Testis (tissue), 3 donors: ENCODE data around the gene C6orf89. TPM values are rescaled to one million over a fixed set of nuclear protein-coding genes. Genes with fewer than 3 reads are reported as not detected.

Experiments
- DNase-seq: peaks from one replicate; pipeline ENCODE4 v3.0.0-alpha.2; 2019
- H3K27ac ChIP-seq, 2 donors: fragments of 200-600 bp; sonication (generic); one replicate each; pipeline ENCODE4 v1.5.1; 2019
- H3K27me3 ChIP-seq: fragments of 200-600 bp; sonication (generic); one replicate; pipeline ENCODE4 v1.5.1; 2019
- H3K36me3 ChIP-seq: fragments of 200-600 bp; sonication (generic); one replicate; pipeline ENCODE4 v1.5.1; 2017; ENCODE audit warnings: low read depth; ENCODE audit errors: missing control alignments
- H3K4me1 ChIP-seq: fragments of 200-600 bp; sonication (generic); one replicate; pipeline ENCODE4 v1.5.1; 2019
- H3K4me3 ChIP-seq, 2 donors: fragments of 200-600 bp; sonication (generic); one replicate each; pipeline ENCODE4 v1.5.1; 2017 to 2019
- H3K9me3 ChIP-seq: fragments of 200-600 bp; sonication (generic); one replicate; pipeline ENCODE4 v1.5.1; 2017
- POLR2A ChIP-seq: fragments of 450-650 bp; IDR thresholded peaks from one replicate; pipeline ENCODE4 v1.6.1; 2017; ENCODE audit warnings: antibody characterized with exemption, mild to moderate bottlenecking, moderate library complexity
- WGBS, 2 donors: methylation state at CpG; one replicate each; pipeline ENCODE4 v1.1.5; 2018; 5-methylcytosine and 5-hydroxymethylcytosine counted together
- intact Hi-C: fragments of 100-400 bp; cut with DNase I; formaldehyde crosslinking; loops from one replicate; pipeline ENCODE4 v1.15.1; 2023; ENCODE audit warnings: low total_unique reads
- polyA plus RNA-seq: library from polyadenylated mRNA; stranded (reverse); fragments of 350-450 nt; fragmentation: Illumina TruSeq; extraction: RNeasy Lipid Tissue Mini Kit (QIAGEN cat#74804); gene quantifications from one replicate; pipeline ENCODE4 v1.2.3, GENCODE V29; 2014; ENCODE audit warnings: low read depth, low replicate concordance; ENCODE audit not compliant: insufficient read depth
- total RNA-seq, 2 donors: library from RNA; depleted of rRNA; stranded (reverse); fragments of >200 nt; gene quantifications; one replicate each; pipeline ENCODE4 v1.2.3, GENCODE V29; 2016
- TF ChIP-seq, protein P1 (sequence below), 3 experiments: fragments of 450-650 bp in 2 of 3; fragments of 200-600 bp in 1 of 3; sonication (generic) in 1 of 3; IDR thresholded peaks; one replicate each; pipeline ENCODE4 v1.5.1; 2016 to 2019; ENCODE audit warnings: antibody characterized with exemption in 3 of 3, mild to moderate bottlenecking in 2 of 3, moderate library complexity in 1 of 3

Gene C6orf89
- total and polyA plus RNA-seq, 3 donors from 2014 or later: 78.9 to 93.6 (median 80.3) TPM

DNA sequence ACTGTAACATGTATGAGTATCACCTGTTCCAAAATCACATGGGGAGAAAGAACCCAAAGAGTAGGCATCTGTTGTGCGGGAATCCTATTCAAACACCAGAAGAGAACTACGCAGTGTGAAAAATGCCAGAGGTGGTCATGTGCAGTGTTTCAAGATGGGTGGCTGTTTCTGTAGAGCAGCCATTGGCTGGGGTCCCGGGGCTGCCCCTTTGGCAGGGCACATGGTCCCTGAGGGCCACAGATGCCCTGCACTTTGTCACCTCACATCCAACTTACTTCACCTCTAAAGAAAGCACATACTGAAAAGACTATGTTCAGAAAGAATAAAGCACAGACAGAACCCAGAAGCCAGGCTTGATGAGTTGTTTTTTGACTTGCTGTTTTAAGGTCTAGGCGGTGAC is 87.9 kb downstream of the C6orf89 start:
- no peak for DNase-seq
- 79 to 82% methylated on average over 4 of the region's 4 CpGs for WGBS, 2 donors
- intact Hi-C loops: no loop called here
- Histone ChIP-seq H3K4me1 (peaks cover 12% of the 10 kb centered on the region), H3K36me3 (no peaks in the 10 kb centered on the region), H3K9me3 (no peaks in the 10 kb centered on the region), H3K27ac (peak overlapping the region in 1 of 2 donors; percentile 68), H3K4me3 (no peak overlapping the region), H3K27me3 (no peaks in the 10 kb centered on the region)
- TF ChIP-seq, protein P1, sequence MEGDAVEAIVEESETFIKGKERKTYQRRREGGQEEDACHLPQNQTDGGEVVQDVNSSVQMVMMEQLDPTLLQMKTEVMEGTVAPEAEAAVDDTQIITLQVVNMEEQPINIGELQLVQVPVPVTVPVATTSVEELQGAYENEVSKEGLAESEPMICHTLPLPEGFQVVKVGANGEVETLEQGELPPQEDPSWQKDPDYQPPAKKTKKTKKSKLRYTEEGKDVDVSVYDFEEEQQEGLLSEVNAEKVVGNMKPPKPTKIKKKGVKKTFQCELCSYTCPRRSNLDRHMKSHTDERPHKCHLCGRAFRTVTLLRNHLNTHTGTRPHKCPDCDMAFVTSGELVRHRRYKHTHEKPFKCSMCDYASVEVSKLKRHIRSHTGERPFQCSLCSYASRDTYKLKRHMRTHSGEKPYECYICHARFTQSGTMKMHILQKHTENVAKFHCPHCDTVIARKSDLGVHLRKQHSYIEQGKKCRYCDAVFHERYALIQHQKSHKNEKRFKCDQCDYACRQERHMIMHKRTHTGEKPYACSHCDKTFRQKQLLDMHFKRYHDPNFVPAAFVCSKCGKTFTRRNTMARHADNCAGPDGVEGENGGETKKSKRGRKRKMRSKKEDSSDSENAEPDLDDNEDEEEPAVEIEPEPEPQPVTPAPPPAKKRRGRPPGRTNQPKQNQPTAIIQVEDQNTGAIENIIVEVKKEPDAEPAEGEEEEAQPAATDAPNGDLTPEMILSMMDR (IDR thresholded peaks at IDR 0.05): no peak
- no peak for TF ChIP-seq POLR2A

DNA sequence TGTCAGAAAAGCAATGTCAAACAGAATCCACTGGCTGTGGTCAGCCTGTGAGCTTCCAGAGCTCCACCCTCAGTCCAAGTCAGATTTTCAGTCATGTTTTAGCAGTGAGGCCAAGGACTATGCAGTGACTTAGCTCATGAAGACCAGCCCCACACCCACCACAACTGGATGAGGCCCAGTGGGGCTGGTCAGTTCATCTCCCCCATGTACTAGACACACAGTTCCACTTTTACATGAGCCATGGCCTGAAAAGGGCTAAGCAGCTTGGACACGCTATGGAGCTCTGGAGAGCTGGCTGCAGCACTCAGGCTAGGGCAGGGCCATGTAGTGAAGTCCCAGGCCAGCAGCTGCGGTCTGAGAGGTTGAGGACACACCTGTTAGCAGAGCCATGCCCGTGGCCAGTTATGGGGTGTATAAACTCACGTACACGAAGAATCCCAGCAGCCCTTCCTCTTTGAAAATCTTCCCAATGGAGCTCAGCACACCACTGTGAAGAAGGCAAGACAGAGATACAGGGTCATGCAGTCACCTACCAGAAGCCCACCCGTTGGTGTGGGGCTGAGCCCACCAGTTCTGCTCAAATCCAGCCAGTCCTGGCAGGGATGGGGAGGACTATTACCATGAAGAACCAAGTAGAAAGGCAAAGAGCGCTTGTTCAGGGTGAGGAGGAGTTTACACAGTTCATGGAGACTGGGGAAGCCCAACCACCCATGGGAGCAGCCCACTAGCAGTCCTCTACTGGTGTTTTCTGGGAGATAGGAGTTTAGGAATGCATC is 89.7 kb downstream of the C6orf89 start:
- intact Hi-C loops: loop anchor here (5.0 kb wide), 1 partner anchor 208 kb away; no protein-coding TSS in a partner anchor
- H3K27me3 ChIP-seq: no peaks in the 10 kb centered on the region
- DNase-seq: no peak
- peaks cover 22% of the 10 kb centered on the region for H3K4me1 ChIP-seq
- no peak for TF ChIP-seq POLR2A
- TF ChIP-seq, protein P1 (IDR thresholded peaks at IDR 0.05): no peak
- no peaks in the 10 kb centered on the region for H3K36me3 ChIP-seq
- peak overlapping the region; percentile 2 to 9 for H3K27ac ChIP-seq
- 81 to 83% methylated on average over 7 of the region's 7 CpGs for WGBS, 2 donors
- no peaks in the 10 kb centered on the region for H3K9me3 ChIP-seq
- no peak overlapping the region for H3K4me3 ChIP-seq

DNA sequence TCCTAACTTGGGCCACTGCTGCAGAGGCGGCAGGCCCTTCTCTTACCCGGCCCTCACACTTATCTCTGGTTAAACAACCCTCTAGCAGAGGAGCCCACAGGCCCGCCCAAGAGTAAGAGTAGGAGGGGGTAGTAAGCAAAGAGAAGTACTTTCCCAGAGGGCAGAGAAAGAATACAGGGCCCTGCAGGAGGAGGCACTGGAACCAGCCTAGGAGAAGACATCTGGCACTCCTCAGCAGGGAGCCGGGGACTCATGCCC is 90.2 kb downstream of the C6orf89 start:
- Histone ChIP-seq H3K27me3 (no peaks in the 10 kb centered on the region), H3K27ac (peak overlapping the region; percentile 2 to 9), H3K4me3 (no peak overlapping the region), H3K36me3 (no peaks in the 10 kb centered on the region), H3K4me1 (peaks cover 27% of the 10 kb centered on the region), H3K9me3 (no peaks in the 10 kb centered on the region)
- intact Hi-C loops: loop anchor here (5.0 kb wide), 1 partner anchor 209 kb away; no protein-coding TSS in a partner anchor
- TF ChIP-seq, protein P1 (IDR thresholded peaks at IDR 0.05): no peak
- TF ChIP-seq POLR2A: no peak
- no peak for DNase-seq
- 90 to 94% methylated on average over 4 of the region's 4 CpGs for WGBS, 2 donors

- no peaks in the 10 kb centered on the region for H3K36me3 ChIP-seq
- intact Hi-C loops: loop anchor here (5.0 kb wide), 1 partner anchor 209 kb away; no protein-coding TSS in a partner anchor
- H3K4me1 ChIP-seq: peaks cover 32% of the 10 kb centered on the region
- no peaks in the 10 kb centered on the region for H3K27me3 ChIP-seq
- H3K27ac ChIP-seq: peak overlapping the region; percentile 2 to 9
- H3K4me3 ChIP-seq: no peak overlapping the region
- 95 to 100% methylated on average over 3 to 7 of the region's 7 CpGs for WGBS, 2 donors
- H3K9me3 ChIP-seq: no peaks in the 10 kb centered on the region
- no peak for DNase-seq
- TF ChIP-seq, protein P1 (IDR thresholded peaks at IDR 0.05): no peak
- TF ChIP-seq POLR2A: no peak
Observed at GRCh38 chr6:36976509-36976908, 90.8 kb downstream of the C6orf89 start.

DNA sequence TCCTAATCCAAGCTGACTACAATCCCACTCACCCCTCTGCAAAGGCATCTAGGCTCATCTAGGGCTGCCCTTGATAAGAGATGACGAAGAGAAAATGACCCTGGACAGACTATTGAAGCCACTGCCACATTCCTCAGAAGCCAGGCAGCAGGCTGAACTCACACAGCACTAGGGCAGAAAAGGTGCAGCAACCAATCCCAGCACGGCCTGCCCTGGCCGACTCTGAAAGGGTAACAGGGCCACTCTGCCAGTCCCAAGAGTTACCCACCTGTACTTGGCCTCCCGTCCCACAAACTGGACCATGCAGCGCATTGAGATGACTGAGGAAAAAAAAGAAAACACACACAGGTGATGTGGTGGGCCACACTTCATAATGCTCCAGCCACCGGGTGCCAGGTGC is 91.2 kb downstream of the C6orf89 start:
- Histone ChIP-seq H3K4me3 (no peak overlapping the region), H3K9me3 (no peaks in the 10 kb centered on the region), H3K4me1 (peaks cover 32% of the 10 kb centered on the region), H3K27ac (no peak overlapping the region), H3K27me3 (no peaks in the 10 kb centered on the region), H3K36me3 (no peaks in the 10 kb centered on the region)
- intact Hi-C loops: loop anchor here (5.0 kb wide), 1 partner anchor 210 kb away; no protein-coding TSS in a partner anchor
- no peak for DNase-seq
- WGBS, 2 donors: 81 to 96% methylated on average over 6 of the region's 6 CpGs
- no peak for TF ChIP-seq POLR2A
